Upper lobe of left lung (tissue), 4 donors: ENCODE measurements around the gene ZBTB45.

Source experiments
- CTCF ChIP-seq, 6 experiments: fragments of 450-650 bp in 4 of 6; fragments of 200-600 bp in 2 of 6; sonication (generic) in 2 of 6; IDR thresholded peaks; one replicate each; pipeline ENCODE4 v1.5.1; 2016 to 2019; ENCODE audit warnings: antibody characterized with exemption in 6 of 6
- POLR2A ChIP-seq, 4 donors: fragments of 450-650 bp; IDR thresholded peaks; one replicate each; pipeline ENCODE4 v1.5.1; 2016 to 2017; ENCODE audit warnings: antibody characterized with exemption in 4 of 4, mild to moderate bottlenecking in 2 of 4
- POLR2AphosphoS5 ChIP-seq, 2 donors: sonication (generic); formaldehyde crosslinking; IDR thresholded peaks; one replicate each; pipeline ENCODE4 v1.5.1; 2017; ENCODE audit warnings: antibody characterized with exemption in 2 of 2

DNA sequence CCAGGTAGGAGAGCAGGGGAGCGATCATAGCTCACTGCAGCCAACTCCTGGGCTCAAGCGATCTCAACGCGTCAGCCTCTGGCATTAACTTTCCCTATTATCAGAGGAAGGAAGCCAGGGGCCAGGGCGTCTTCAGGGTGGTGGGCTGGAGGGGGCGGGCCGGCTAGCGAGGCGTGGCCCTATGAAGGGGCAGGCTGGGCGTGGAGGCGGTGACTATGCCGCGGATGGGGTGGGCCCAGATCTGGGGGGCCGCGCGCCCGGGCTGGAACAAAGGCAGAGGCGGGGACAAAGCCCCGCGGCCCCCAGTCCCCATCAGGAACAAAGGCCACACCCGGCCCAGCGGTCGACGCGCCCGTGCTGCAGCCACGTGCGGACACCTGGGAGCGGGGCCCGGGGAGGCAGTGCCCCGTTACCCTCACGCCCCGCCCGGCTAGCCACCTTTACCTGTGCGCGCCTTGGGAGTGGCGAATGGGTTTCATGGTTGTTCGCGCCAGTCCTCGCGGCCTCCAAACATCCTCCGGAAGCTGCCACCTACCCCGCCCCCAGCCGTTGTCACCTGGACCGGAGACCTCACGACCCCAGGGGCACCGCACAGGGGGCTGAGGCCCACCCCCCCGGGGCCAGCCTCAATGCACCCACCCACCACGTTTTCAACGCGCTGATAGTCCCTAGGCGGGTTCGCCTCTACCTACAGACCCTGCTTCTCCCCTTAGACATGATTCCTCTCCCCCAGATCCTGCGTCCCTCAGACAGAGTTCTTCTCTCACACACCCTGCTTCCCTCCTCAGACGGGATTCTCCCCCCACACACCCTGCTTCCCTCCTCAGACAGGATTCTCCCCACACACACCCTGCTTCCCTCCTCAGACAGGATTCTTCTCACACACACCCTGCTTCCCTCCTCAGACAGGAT lies 18.9 kb upstream of the ZBTB45 start:
- no peak for TF ChIP-seq POLR2A (IDR thresholded peaks at IDR 0.05)
- no peak for TF ChIP-seq CTCF (IDR thresholded peaks at IDR 0.05)
- no peak for TF ChIP-seq POLR2AphosphoS5 (IDR thresholded peaks at IDR 0.05)
